Measurements from ENCODE around the gene METRN.

DNA sequence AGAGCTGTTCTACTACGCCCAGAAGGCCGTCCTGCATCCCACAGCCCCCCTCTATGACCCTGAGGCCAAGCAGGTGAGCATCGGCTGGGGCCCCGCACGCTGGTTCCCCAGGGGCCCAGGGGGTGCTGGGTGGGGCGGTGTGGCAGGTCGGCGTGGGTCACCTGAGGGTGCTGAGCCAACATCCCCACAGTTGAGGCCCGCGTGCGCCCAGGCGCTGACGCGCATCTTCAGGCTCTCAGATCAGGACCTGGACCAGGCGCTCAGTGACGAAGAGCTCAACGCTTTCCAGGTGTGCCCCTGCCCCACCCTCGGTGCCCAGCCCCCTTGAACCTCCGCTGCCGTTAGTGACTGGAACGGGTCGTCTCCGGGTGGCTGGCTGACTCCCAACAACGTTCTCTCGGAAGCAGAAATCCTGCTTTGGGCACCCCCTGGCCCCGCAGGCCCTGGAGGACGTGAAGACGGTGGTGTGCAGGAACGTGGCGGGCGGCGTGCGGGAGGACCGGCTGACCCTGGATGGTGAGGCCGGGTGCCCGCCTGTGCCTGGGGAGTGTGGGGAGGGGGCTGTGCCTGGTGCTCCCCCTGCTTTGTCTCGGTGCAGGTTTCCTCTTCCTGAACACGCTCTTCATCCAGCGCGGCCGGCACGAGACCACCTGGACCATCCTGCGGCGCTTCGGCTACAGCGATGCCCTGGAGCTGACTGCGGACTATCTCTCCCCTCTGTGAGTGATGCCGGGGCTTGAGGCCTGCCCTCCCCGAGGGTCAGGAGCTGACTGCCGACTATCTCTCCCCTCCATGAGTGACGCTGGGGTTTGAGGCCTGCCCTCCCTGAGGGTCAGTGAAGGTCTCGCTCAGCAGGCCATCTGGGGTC is 44.2 kb upstream of the METRN start:
- no peak for TF ChIP-seq CTCF (IDR thresholded peaks at IDR 0.05)
- TF ChIP-seq POLR2A (IDR thresholded peaks at IDR 0.05): no peak

All from vagina (tissue), 2 donors.